GM21381 (cell line): ENCODE measurements around the gene EPHB4.
"Not testable (repeated sequence)": the region's sequence is repeated elsewhere in the genome, so short reads cannot be mapped to it uniquely, and the experiment has no call there.

Experiments used
- ATAC-seq: cut with Tn5 transposase; IDR thresholded peaks from one replicate; pipeline ENCODE4 v1.9.1; 2021; ENCODE audit warnings: mild to moderate bottlenecking, moderate library complexity; ENCODE audit not compliant: unreplicated experiment

EPHB4 gene

GRCh38 chr7:100854899-100855298, 27.6 kb upstream of the EPHB4 start:
- ATAC-seq: not testable (repeated sequence)

GRCh38 chr7:100854146-100854895, 27.0 kb upstream of the EPHB4 start:
- ATAC-seq: no peak

- ATAC-seq: peak; percentile 91
Observed at GRCh38 chr7:100852048-100852872, 24.9 kb upstream of the EPHB4 start, which contains the start of gene SLC12A9. TSS of gene SLC12A9 (plus strand) at chr7:100852713. CDS start at chr7:100854198, 1,485 bp downstream.

GRCh38 chr7:100847360-100847759, 20.0 kb upstream of the EPHB4 start:
- no peak for ATAC-seq

GRCh38 chr7:100840470-100841100, 13.3 kb upstream of the EPHB4 start:
- no peak for ATAC-seq

GRCh38 chr7:100839361-100839760, 12.0 kb upstream of the EPHB4 start:
- ATAC-seq: no peak

GRCh38 chr7:100837099-100837836, 9.9 kb upstream of the EPHB4 start:
- peak; percentile 90 for ATAC-seq

- no peak for ATAC-seq
Observed at GRCh38 chr7:100836812-100837098, 9.4 kb upstream of the EPHB4 start.

GRCh38 chr7:100835903-100836811, 8.8 kb upstream of the EPHB4 start:
- no peak for ATAC-seq

GRCh38 chr7:100832281-100832633, 4.9 kb upstream of the EPHB4 start:
- ATAC-seq: no peak

- no peak for ATAC-seq
Observed at GRCh38 chr7:100830396-100830795, 3.1 kb upstream of the EPHB4 start.

GRCh38 chr7:100829150-100829716, 1.9 kb upstream of the EPHB4 start:
- ATAC-seq: no peak

- ATAC-seq: no peak
Observed at GRCh38 chr7:100826514-100827329, 601 bp downstream of the EPHB4 start.

GRCh38 chr7:100825751-100826513, 1.4 kb downstream of the EPHB4 start:
- ATAC-seq: no peak

- no peak for ATAC-seq
Observed at GRCh38 chr7:100825215-100825671, 2.1 kb downstream of the EPHB4 start.

GRCh38 chr7:100824499-100825214, 2.7 kb downstream of the EPHB4 start:
- no peak for ATAC-seq

GRCh38 chr7:100823534-100823933, 3.8 kb downstream of the EPHB4 start:
- ATAC-seq: no peak
